Uterus (tissue), 2 donors: ENCODE results near the gene ZFP90.

ENCODE experiments used
- CTCF ChIP-seq, 4 experiments: fragments of 200-600 bp in 2 of 4; fragments of 450-650 bp in 2 of 4; sonication (generic) in 2 of 4; IDR thresholded peaks; one replicate each; pipeline ENCODE4 v1.5.1; 2016 to 2019; ENCODE audit warnings: antibody characterized with exemption in 4 of 4, mild to moderate bottlenecking in 2 of 4, moderate library complexity in 1 of 4
- POLR2A ChIP-seq, 2 donors: fragments of 450-650 bp; IDR thresholded peaks; one replicate each; pipeline ENCODE4 v1.6.1; 2016; ENCODE audit warnings: antibody characterized with exemption in 2 of 2, mild to moderate bottlenecking in 1 of 2, moderate library complexity in 1 of 2

- TF ChIP-seq CTCF (IDR thresholded peaks at IDR 0.05) (peak; percentile 87 to 99 (median 92)), POLR2A (IDR thresholded peaks at IDR 0.05) (no peak)
These were observed 18.4 kb upstream of the ZFP90 start for GRCh38 chr16:68520649-68521086.
